ENCODE results near the gene ATG3.
"Not testable (repeated sequence)": the region's sequence is repeated elsewhere in the genome, so short reads cannot be mapped to it uniquely, and the experiment has no call there.

The ATG3 gene

GRCh38 chr3:112555535-112556170 is 6.1 kb downstream of the ATG3 start:
- in situ Hi-C loops (cut with HindIII; ENCODE audit: low sequenced_read_pairs): no loop called here
- no peak for DNase-seq (ENCODE audit: low read depth, low spot score)
- TF ChIP-seq CTCF (IDR thresholded peaks at IDR 0.05; ENCODE audit: low read depth, low read length): no peak
- no peak overlapping the region for H3K4me3 ChIP-seq (ENCODE audit: low read depth, low read length)

- in situ Hi-C loops (cut with HindIII; ENCODE audit: low sequenced_read_pairs): no loop called here
- TF ChIP-seq CTCF (IDR thresholded peaks at IDR 0.05; ENCODE audit: low read depth, low read length): no peak
- no peak overlapping the region for H3K4me3 ChIP-seq (ENCODE audit: low read depth, low read length)
- no peak for DNase-seq (ENCODE audit: low read depth, low spot score)
Observed at GRCh38 chr3:112550859-112551258, 10.9 kb downstream of the ATG3 start.

- in situ Hi-C loops (cut with HindIII; ENCODE audit: low sequenced_read_pairs): no loop called here
- H3K4me3 ChIP-seq (ENCODE audit: low read depth, low read length): no peak overlapping the region
- no peak for DNase-seq (ENCODE audit: low read depth, low spot score)
- no peak for TF ChIP-seq CTCF (IDR thresholded peaks at IDR 0.05; ENCODE audit: low read depth, low read length)
Observed at GRCh38 chr3:112546216-112546759, 15.5 kb downstream of the ATG3 start.

GRCh38 chr3:112539825-112540650 is 21.7 kb downstream of the ATG3 start:
- in situ Hi-C loops (cut with HindIII; ENCODE audit: low sequenced_read_pairs): no loop called here
- no peak for DNase-seq (ENCODE audit: low read depth, low spot score)
- no peak for TF ChIP-seq CTCF (IDR thresholded peaks at IDR 0.05; ENCODE audit: low read depth, low read length)
- H3K4me3 ChIP-seq (ENCODE audit: low read depth, low read length): no peak overlapping the region

- peak; percentile 53 for DNase-seq (ENCODE audit: low read depth, low spot score)
- in situ Hi-C loops (cut with HindIII; ENCODE audit: low sequenced_read_pairs): no loop called here
- H3K4me3 ChIP-seq (ENCODE audit: low read depth, low read length): no peak overlapping the region
- peak; percentile 42 for TF ChIP-seq CTCF (IDR thresholded peaks at IDR 0.05; ENCODE audit: low read depth, low read length)
Observed at GRCh38 chr3:112531358-112531781, 30.4 kb downstream of the ATG3 start.

GRCh38 chr3:112530573-112530972 is 31.2 kb downstream of the ATG3 start:
- TF ChIP-seq CTCF (IDR thresholded peaks at IDR 0.05; ENCODE audit: low read depth, low read length): no peak
- no peak for DNase-seq (ENCODE audit: low read depth, low spot score)
- in situ Hi-C loops (cut with HindIII; ENCODE audit: low sequenced_read_pairs): no loop called here
- no peak overlapping the region for H3K4me3 ChIP-seq (ENCODE audit: low read depth, low read length)

GRCh38 chr3:112524127-112524526 is 37.6 kb downstream of the ATG3 start:
- H3K4me3 ChIP-seq (ENCODE audit: low read depth, low read length); in situ Hi-C loops (cut with HindIII; ENCODE audit: low sequenced_read_pairs); DNase-seq (ENCODE audit: low read depth, low spot score): not testable (repeated sequence)
